ENCODE results near the gene SHISA9. TPM values are rescaled to one million over a fixed set of nuclear protein-coding genes. Genes with fewer than 3 reads are reported as not detected.

The SHISA9 gene
- total and polyA plus RNA-seq, 2 of the 4 experiments (the other 2 are of a cell fraction) = under 0.01 TPM; not detected in 1

DNA sequence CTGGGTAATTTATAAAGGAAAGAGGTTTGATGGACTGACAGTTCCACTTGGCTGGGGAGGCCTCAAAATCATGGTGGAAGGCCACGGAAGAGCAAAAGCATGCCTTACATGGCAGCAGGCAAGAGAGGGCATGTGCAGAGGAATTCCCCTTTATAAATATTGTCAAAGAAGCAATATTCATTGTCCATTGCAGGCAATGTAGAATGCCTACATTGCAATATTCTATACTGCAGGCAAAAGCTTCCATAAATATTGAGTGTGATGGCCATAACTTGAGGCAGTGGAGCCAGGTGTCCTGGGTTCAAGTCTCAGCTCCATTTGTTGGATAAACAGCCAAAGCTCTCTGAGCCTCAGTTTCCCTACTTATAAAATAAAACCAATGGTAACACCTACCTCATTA is 322.3 kb downstream of the SHISA9 start:
- Histone ChIP-seq H3K23ac (ENCODE audit: low read depth, low read length) (no peak overlapping the region), H3K4me2 (ENCODE audit: low read depth, low read length) (no peak overlapping the region), H3K9me3 (ENCODE audit: control insufficient read depth, insufficient read depth, low read length) (peaks cover 6% of the 10 kb centered on the region), H2BK15ac (ENCODE audit: low read depth, low read length) (no peak overlapping the region), H3K4me3 (ENCODE audit: insufficient read depth, low read depth, low read length) (no peak overlapping the region), H4K20me1 (ENCODE audit: insufficient read depth, low read length) (no peaks in the 10 kb centered on the region), H3K4ac (ENCODE audit: low read depth, low read length) (no peak overlapping the region), H3K79me1 (ENCODE audit: low read depth in 1 of 2, low read length in 2 of 2) (no peaks in the 10 kb centered on the region), H4K5ac (ENCODE audit: low read depth, low read length) (no peak overlapping the region), H3K56ac (ENCODE audit: extremely low read depth, insufficient read depth, low read length) (no peak overlapping the region), H4K8ac (ENCODE audit: low read depth in 2 of 2, low read length in 2 of 2) (no peak overlapping the region), H3K36me3 (ENCODE audit: control insufficient read depth, insufficient read depth, low read length) (no peaks in the 10 kb centered on the region), H2BK5ac (ENCODE audit: low read depth, low read length, poor library complexity, severe bottlenecking) (no peak overlapping the region), H2BK120ac (ENCODE audit: low read depth, low read length) (no peak overlapping the region), H2AFZ (replicated peaks; ENCODE audit: low read length, poor library complexity) (no peak overlapping the region), H4K91ac (ENCODE audit: insufficient read depth, low read depth, low read length) (no peak overlapping the region), H2BK20ac (ENCODE audit: low read depth, low read length) (no peak overlapping the region), H3K27ac (ENCODE audit: insufficient read depth, low read length) (no peak overlapping the region), H3K4me1 (ENCODE audit: control insufficient read depth, insufficient read depth, low read length) (no peaks in the 10 kb centered on the region), H3K27me3 (ENCODE audit: control insufficient read depth, insufficient read depth, low read length) (no peaks in the 10 kb centered on the region), H3K18ac (ENCODE audit: low read depth, low read length) (no peak overlapping the region), H3K14ac (replicated peaks; ENCODE audit: low read depth, low read length) (no peak overlapping the region), H3K9me1 (ENCODE audit: insufficient read depth, low read length) (no peaks in the 10 kb centered on the region), H2AK9ac (replicated peaks; ENCODE audit: low read depth, low read length, poor library complexity) (no peak overlapping the region), H3K9ac (ENCODE audit: low read depth, low read length) (no peak overlapping the region), H2AK5ac (ENCODE audit: low read depth, low read length) (no peak overlapping the region)
- DNase-seq (no peak), ATAC-seq (ENCODE audit: low read depth) (no peak)
- TF ChIP-seq, protein P1, sequence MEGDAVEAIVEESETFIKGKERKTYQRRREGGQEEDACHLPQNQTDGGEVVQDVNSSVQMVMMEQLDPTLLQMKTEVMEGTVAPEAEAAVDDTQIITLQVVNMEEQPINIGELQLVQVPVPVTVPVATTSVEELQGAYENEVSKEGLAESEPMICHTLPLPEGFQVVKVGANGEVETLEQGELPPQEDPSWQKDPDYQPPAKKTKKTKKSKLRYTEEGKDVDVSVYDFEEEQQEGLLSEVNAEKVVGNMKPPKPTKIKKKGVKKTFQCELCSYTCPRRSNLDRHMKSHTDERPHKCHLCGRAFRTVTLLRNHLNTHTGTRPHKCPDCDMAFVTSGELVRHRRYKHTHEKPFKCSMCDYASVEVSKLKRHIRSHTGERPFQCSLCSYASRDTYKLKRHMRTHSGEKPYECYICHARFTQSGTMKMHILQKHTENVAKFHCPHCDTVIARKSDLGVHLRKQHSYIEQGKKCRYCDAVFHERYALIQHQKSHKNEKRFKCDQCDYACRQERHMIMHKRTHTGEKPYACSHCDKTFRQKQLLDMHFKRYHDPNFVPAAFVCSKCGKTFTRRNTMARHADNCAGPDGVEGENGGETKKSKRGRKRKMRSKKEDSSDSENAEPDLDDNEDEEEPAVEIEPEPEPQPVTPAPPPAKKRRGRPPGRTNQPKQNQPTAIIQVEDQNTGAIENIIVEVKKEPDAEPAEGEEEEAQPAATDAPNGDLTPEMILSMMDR (conservative IDR thresholded peaks at IDR 0.05; ENCODE audit: low read depth, low read length) = no peak
- TF ChIP-seq NFE2L2 (IDR thresholded peaks at IDR 0.05; ENCODE audit: low read depth, low read length) = no peak
- TF ChIP-seq MAFK (IDR thresholded peaks at IDR 0.05; ENCODE audit: low read depth, low read length) = no peak
- no peak for TF ChIP-seq RCOR1 (IDR thresholded peaks at IDR 0.05; ENCODE audit: insufficient replicate concordance, low read length)
- no peak for TF ChIP-seq CHD1 (IDR thresholded peaks at IDR 0.05; ENCODE audit: low read depth, low read length)
- no peak for TF ChIP-seq MXI1 (IDR thresholded peaks at IDR 0.05; ENCODE audit: borderline replicate concordance, low read depth, low read length)
- TF ChIP-seq BHLHE40 (IDR thresholded peaks at IDR 0.05; ENCODE audit: low read depth, low read length) = no peak
- no peak for TF ChIP-seq ELK1 (IDR thresholded peaks at IDR 0.05; ENCODE audit: borderline replicate concordance, low read depth, low read length)
- no peak for TF ChIP-seq POLR2A (IDR thresholded peaks at IDR 0.05; ENCODE audit: low read depth, low read length)
- no peak for TF ChIP-seq USF2 (IDR thresholded peaks at IDR 0.05; ENCODE audit: low read depth, low read length)
- POLR2A ChIA-PET (ENCODE audit: unreplicated experiment) = no interaction called here
- in situ Hi-C loops (cut with MboI; ENCODE audit: low sequenced_read_pairs) = no loop called here
- dilution Hi-C loops (cut with HindIII; ENCODE audit: low sequenced_read_pairs, unreplicated experiment) = no loop called here
- WGBS, 2 experiments (ENCODE audit: extremely low coverage in 2 of 2, insufficient read length in 1 of 2) = no CpG with 5 or more reads among the region's 1 CpG
- BruUV-seq (replicated peaks) = no TSS peak
- intact Hi-C loops (cut with micrococcal nuclease) = no loop called here
- CTCF ChIA-PET = no interaction called here
